GM12878 (cell line): ENCODE data around the gene NUP93. TPM values are rescaled to one million over a fixed set of nuclear protein-coding genes. Genes with fewer than 3 reads are reported as not detected.

Source experiments
- ATAC-seq: fragments of 200-7000 bp; cut with Tn5 transposase; 3 replicates; pipeline ENCODE4 v1.9.1; 2020; ENCODE audit warnings: mild to moderate bottlenecking, moderate library complexity
- BruUV-seq: library from RNA; stranded (reverse); fragments of 400-500 nt; replicated peaks from 2 replicates; lab custom pipeline; 2021; lab: Mats Ljungman, UMichigan
- CTCF ChIA-PET: fragments of 300-600 bp; sonication (Branson Sonifier 250); formaldehyde crosslinking; extraction: SDS; loops from one replicate; lab custom pipeline; 2021; ENCODE audit warnings: inconsistent platforms; lab: Yijun Ruan, JAX
- POLR2A ChIA-PET: fragments of 350-600 bp; formaldehyde crosslinking; extraction: SDS; loops from one replicate; lab custom pipeline; 2021; ENCODE audit warnings: inconsistent platforms; lab: Charles Lee
- RAD21 ChIA-PET: fragments of 300-600 bp; sonication (Branson Sonifier 250); formaldehyde crosslinking; loops from one replicate; lab custom pipeline; 2023; ENCODE audit warnings: antibody characterized with exemption; ENCODE audit not compliant: unreplicated experiment; lab: Charles Lee
- SMC1A ChIA-PET: fragments of 300-600 bp; sonication (Branson Sonifier 250); formaldehyde crosslinking; loops from one replicate; lab custom pipeline; 2023; ENCODE audit not compliant: unreplicated experiment, uncharacterized antibody; lab: Charles Lee
- DNase-seq: peaks from one replicate; pipeline ENCODE4 v3.0.0-alpha.2; 2011; ENCODE audit warnings: low read depth, low spot score
- FAIRE-seq: peaks from 3 replicates; lab custom pipeline; 2011; peaks lifted over from hg19 to GRCh38; lab: Jason Lieb, UNC
- H2AFZ ChIP-seq: 2 replicates; pipeline ENCODE4 v1.6.0; 2011; ENCODE audit warnings: low read depth, low read length, control low read depth; ENCODE audit not compliant: control insufficient read depth
- H3K27ac ChIP-seq: 2 replicates; pipeline ENCODE4 v1.5.1; 2011; ENCODE audit warnings: control low read depth; ENCODE audit not compliant: control insufficient read depth, insufficient read depth
- H3K27me3 ChIP-seq, 2 experiments: replicated peaks in 1 of 2; 2 replicates each; pipeline versions ENCODE4 v1.6.0 to v1.6.1; 2011; ENCODE audit warnings: low read length in 1 of 2; ENCODE audit not compliant: control insufficient read depth in 2 of 2, insufficient read depth in 2 of 2
- H3K36me3 ChIP-seq, 2 experiments: 2 replicates each; pipeline ENCODE4 v1.5.1; 2011; ENCODE audit warnings: low read length in 1 of 2; ENCODE audit not compliant: control insufficient read depth in 2 of 2, insufficient read depth in 2 of 2
- H3K4me1 ChIP-seq: 2 replicates; pipeline ENCODE4 v1.6.1; 2011; ENCODE audit warnings: mild to moderate bottlenecking, low read length, moderate library complexity, mixed read lengths; ENCODE audit not compliant: control insufficient read depth, insufficient read depth
- H3K4me2 ChIP-seq: 2 replicates; pipeline ENCODE4 v1.6.0; 2011; ENCODE audit warnings: control low read depth; ENCODE audit not compliant: control insufficient read depth, insufficient read depth
- H3K4me3 ChIP-seq: fragments of 200-600 bp; sonication (generic); 2 replicates; pipeline ENCODE4 v1.5.1; 2016
- H3K79me2 ChIP-seq: 2 replicates; pipeline ENCODE4 v1.6.0; 2011; ENCODE audit warnings: low read length; ENCODE audit not compliant: control insufficient read depth, insufficient read depth
- H3K9ac ChIP-seq: 2 replicates; pipeline ENCODE4 v1.8.0; 2011; ENCODE audit warnings: low read length, control low read depth, mixed read lengths; ENCODE audit not compliant: control insufficient read depth, insufficient read depth
- H3K9me3 ChIP-seq: replicated peaks from 3 replicates; pipeline ENCODE4 v1.5.1; 2011; ENCODE audit warnings: mild to moderate bottlenecking, low read length; ENCODE audit not compliant: control insufficient read depth, insufficient read depth
- H4K20me1 ChIP-seq: 2 replicates; pipeline ENCODE4 v1.6.0; 2011; ENCODE audit not compliant: control insufficient read depth, insufficient read depth
- BHLHE40 ChIP-seq, 2 experiments: fragments of 450-650 bp in 1 of 2; IDR thresholded peaks; 2 replicates each; pipeline ENCODE4 v1.6.1; 2011 to 2017; ENCODE audit warnings: low read depth in 2 of 2, borderline replicate concordance in 1 of 2, improper control_type of control experiment in 1 of 2, low read length in 1 of 2, mild to moderate bottlenecking in 1 of 2
- CBX3 ChIP-seq: fragments of 200-600 bp; sonication (generic); IDR thresholded peaks from 2 replicates; pipeline ENCODE4 v1.6.1; 2016; ENCODE audit warnings: low read depth, borderline replicate concordance
- CBX5 ChIP-seq: sonication (generic); IDR thresholded peaks from 2 replicates; pipeline ENCODE4 v1.6.1; 2016; ENCODE audit warnings: low read depth, moderate library complexity, mild to moderate bottlenecking, inconsistent platforms
- CREB1 ChIP-seq: IDR thresholded peaks from 2 replicates; pipeline ENCODE4 v1.6.1; 2012; ENCODE audit warnings: low read depth, mild to moderate bottlenecking, inconsistent platforms
- IRF4 ChIP-seq: IDR thresholded peaks from 2 replicates; pipeline ENCODE4 v1.6.1; 2011; ENCODE audit warnings: low read depth, low read length
- IRF5 ChIP-seq: fragments of 450-650 bp; IDR thresholded peaks from 2 replicates; pipeline ENCODE4 v1.6.1; 2017; ENCODE audit warnings: borderline replicate concordance
- JUND ChIP-seq: IDR thresholded peaks from 2 replicates; pipeline ENCODE4 v1.6.1; 2012; ENCODE audit warnings: low read depth, mild to moderate bottlenecking, low read length, improper control_type of control experiment, moderate library complexity
- LARP7 ChIP-seq: fragments of 450-650 bp; IDR thresholded peaks from 2 replicates; pipeline ENCODE4 v1.6.1; 2017; ENCODE audit warnings: mild to moderate bottlenecking
- NFYA ChIP-seq: IDR thresholded peaks from 2 replicates; pipeline ENCODE4 v1.6.1; 2011; ENCODE audit warnings: low read depth, mild to moderate bottlenecking, low read length, improper control_type of control experiment, borderline replicate concordance
- NR2F1 ChIP-seq: fragments of 450-650 bp; conservative IDR thresholded peaks from 2 replicates; pipeline ENCODE4 v1.6.1; 2017; ENCODE audit warnings: mild to moderate bottlenecking
- NRF1 ChIP-seq: conservative IDR thresholded peaks from 2 replicates; pipeline ENCODE4 v1.6.1; 2011; ENCODE audit warnings: mild to moderate bottlenecking, low read depth, low read length, improper control_type of control experiment
- PML ChIP-seq: IDR thresholded peaks from 2 replicates; pipeline ENCODE4 v1.6.1; 2012; ENCODE audit warnings: low read length, inconsistent platforms
- POLR2AphosphoS2 ChIP-seq: IDR thresholded peaks from 2 replicates; pipeline ENCODE4 v1.6.1; 2011; ENCODE audit warnings: low read depth, mild to moderate bottlenecking, low read length, improper control_type of control experiment, moderate library complexity
- TARDBP ChIP-seq: IDR thresholded peaks from 2 replicates; pipeline ENCODE4 v1.6.1; 2016; ENCODE audit warnings: borderline replicate concordance
- WGBS: methylation state at CpG from one replicate; pipeline ENCODE4 v1.1.6; 2016; ENCODE audit warnings: low lambda C conversion rate; ENCODE audit not compliant: insufficient replicate concordance, insufficient coverage; ENCODE audit errors: missing lambda C conversion rate; 5-methylcytosine and 5-hydroxymethylcytosine counted together
- in situ Hi-C: fragments of 300-500 bp; cut with MboI; formaldehyde crosslinking; loops from 9 replicates; pipeline ENCODE4 v1.14.3; 2018; ENCODE audit warnings: mixed read lengths
- intact Hi-C: fragments of 100-400 bp; cut with micrococcal nuclease; formaldehyde crosslinking; loops from one replicate; pipeline ENCODE4 v1.14.2; 2022; ENCODE audit not compliant: unreplicated experiment
- polyA plus RNA-seq, 11 experiments: library from polyadenylated mRNA; depleted of rRNA in 4 of 11; unstranded in 6 of 11; stranded (reverse) in 5 of 11; fragments of >200 nt; fragmentation: Nextera tagmentation in 4 of 11; fragmentation: Illumina TruSeq in 1 of 11; extraction: Ambion mirVana in 4 of 11; extraction: Trizol in 1 of 11; gene quantifications; 1 replicate in 1 of 11; 2 replicates in 10 of 11; pipeline versions ENCODE4 v1.2.1 to v1.2.3, GENCODE V29; 2011 to 2016; ENCODE audit warnings: inconsistent platforms in 2 of 11, missing spikeins in 2 of 11, low read depth in 1 of 11
- total RNA-seq, 4 experiments: library from RNA; depleted of rRNA in 3 of 4; stranded (reverse); fragments of >200 nt in 3 of 4; fragmentation: Illumina TruSeq in 1 of 4; extraction: Trizol in 1 of 4; gene quantifications; 2 replicates each; pipeline versions ENCODE4 v1.2.1 to v1.2.3, GENCODE V29; 2013 to 2021
- TF ChIP-seq, protein P1 (sequence below): fragments of 450-650 bp; IDR thresholded peaks from 2 replicates; pipeline ENCODE4 v1.6.1; 2018; ENCODE audit warnings: mild to moderate bottlenecking, low read depth, moderate library complexity; ENCODE audit not compliant: partially characterized antibody
- TF ChIP-seq, protein P2 (sequence below): fragments of 450-650 bp; formaldehyde crosslinking; IDR thresholded peaks from 2 replicates; pipeline ENCODE4 v1.5.0; 2022; ENCODE audit warnings: mild to moderate bottlenecking, missing genetic modification characterization

The NUP93 gene
- total and polyA plus RNA-seq, 10 of the 15 experiments (the other 5 are each of a cell fraction or from before 2014, with no cell fraction given): 82.2 to 175 (median 101) TPM

DNA sequence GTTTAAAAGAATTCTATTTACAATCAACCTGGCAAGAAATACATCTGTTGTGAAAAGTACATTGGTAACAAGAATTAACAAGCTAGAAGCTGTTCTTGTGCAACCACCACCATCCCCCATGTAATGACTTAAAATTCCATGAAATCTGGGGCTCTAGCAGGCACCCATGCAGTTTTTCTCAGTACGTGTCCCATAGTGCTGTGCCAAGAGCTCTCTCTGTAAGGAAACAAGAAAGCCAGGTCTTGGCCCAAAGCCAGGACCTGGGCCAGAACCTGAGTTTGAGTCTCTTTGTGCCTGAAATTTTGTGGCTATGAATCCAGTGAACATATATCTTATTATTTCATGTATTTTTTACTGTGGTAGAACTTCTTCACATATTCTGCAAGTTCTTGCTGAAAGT is 46.6 kb downstream of the NUP93 start:
- POLR2A ChIA-PET: interaction anchor here (0.6 to 1.1 kb wide), 2 partner anchors 16 to 356 kb away, joined by 3 to 4 read pairs; no protein-coding TSS in a partner anchor

More for the DNA sequence above, 46.6 kb downstream of the NUP93 start:
- no peak overlapping the region for H3K4me2 ChIP-seq
- no peaks in the 10 kb centered on the region; a peak in 2 of 4 replicates for H3K36me3 ChIP-seq
- H2AFZ ChIP-seq: no peak overlapping the region
- H3K27ac ChIP-seq: no peak overlapping the region
- peaks cover 2% of the 10 kb centered on the region; the same call in 1 of the 2 replicates for H3K79me2 ChIP-seq
- intact Hi-C loops: no loop called here
- H3K4me1 ChIP-seq: peaks cover 6% of the 10 kb centered on the region
- DNase-seq (no peak), ATAC-seq (no peak), FAIRE-seq (no peak)
- no peak overlapping the region for H3K9ac ChIP-seq
- TF ChIP-seq LARP7 (no peak), IRF5 (no peak), TARDBP (no peak), JUND (no peak), BHLHE40 (IDR thresholded peaks at IDR 0.05; ENCODE audit: borderline replicate concordance in 1 of 2, low read depth in 2 of 2, low read length in 1 of 2) (no peak), NFYA (no peak), POLR2AphosphoS2 (no peak), CBX5 (no peak), IRF4 (no peak), NRF1 (no peak), NR2F1 (no peak), CREB1 (no peak), PML (no peak), CBX3 (no peak)
- TF ChIP-seq, protein P1, sequence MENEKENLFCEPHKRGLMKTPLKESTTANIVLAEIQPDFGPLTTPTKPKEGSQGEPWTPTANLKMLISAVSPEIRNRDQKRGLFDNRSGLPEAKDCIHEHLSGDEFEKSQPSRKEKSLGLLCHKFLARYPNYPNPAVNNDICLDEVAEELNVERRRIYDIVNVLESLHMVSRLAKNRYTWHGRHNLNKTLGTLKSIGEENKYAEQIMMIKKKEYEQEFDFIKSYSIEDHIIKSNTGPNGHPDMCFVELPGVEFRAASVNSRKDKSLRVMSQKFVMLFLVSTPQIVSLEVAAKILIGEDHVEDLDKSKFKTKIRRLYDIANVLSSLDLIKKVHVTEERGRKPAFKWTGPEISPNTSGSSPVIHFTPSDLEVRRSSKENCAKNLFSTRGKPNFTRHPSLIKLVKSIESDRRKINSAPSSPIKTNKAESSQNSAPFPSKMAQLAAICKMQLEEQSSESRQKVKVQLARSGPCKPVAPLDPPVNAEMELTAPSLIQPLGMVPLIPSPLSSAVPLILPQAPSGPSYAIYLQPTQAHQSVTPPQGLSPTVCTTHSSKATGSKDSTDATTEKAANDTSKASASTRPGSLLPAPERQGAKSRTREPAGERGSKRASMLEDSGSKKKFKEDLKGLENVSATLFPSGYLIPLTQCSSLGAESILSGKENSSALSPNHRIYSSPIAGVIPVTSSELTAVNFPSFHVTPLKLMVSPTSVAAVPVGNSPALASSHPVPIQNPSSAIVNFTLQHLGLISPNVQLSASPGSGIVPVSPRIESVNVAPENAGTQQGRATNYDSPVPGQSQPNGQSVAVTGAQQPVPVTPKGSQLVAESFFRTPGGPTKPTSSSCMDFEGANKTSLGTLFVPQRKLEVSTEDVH: no peak
- TF ChIP-seq, protein P2, sequence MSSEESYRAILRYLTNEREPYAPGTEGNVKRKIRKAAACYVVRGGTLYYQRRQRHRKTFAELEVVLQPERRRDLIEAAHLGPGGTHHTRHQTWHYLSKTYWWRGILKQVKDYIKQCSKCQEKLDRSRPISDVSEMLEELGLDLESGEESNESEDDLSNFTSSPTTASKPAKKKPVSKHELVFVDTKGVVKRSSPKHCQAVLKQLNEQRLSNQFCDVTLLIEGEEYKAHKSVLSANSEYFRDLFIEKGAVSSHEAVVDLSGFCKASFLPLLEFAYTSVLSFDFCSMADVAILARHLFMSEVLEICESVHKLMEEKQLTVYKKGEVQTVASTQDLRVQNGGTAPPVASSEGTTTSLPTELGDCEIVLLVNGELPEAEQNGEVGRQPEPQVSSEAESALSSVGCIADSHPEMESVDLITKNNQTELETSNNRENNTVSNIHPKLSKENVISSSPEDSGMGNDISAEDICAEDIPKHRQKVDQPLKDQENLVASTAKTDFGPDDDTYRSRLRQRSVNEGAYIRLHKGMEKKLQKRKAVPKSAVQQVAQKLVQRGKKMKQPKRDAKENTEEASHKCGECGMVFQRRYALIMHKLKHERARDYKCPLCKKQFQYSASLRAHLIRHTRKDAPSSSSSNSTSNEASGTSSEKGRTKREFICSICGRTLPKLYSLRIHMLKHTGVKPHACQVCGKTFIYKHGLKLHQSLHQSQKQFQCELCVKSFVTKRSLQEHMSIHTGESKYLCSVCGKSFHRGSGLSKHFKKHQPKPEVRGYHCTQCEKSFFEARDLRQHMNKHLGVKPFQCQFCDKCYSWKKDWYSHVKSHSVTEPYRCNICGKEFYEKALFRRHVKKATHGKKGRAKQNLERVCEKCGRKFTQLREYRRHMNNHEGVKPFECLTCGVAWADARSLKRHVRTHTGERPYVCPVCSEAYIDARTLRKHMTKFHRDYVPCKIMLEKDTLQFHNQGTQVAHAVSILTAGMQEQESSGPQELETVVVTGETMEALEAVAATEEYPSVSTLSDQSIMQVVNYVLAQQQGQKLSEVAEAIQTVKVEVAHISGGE (CRISPR knock-in tag): no peak
- no peaks in the 10 kb centered on the region for H4K20me1 ChIP-seq
- no TSS peak for BruUV-seq
- ChIA-PET SMC1A (interaction anchor here (1.2 to 1.8 kb wide), 2 partner anchors 9 to 12 kb away, joined by 4 to 5 read pairs; no protein-coding TSS in a partner anchor), RAD21 (no interaction called here), CTCF (interaction anchor here (1.0 kb wide), 1 partner anchor 17 kb away, joined by 4 read pairs; no protein-coding TSS in a partner anchor)
- no peaks in the 10 kb centered on the region for H3K27me3 ChIP-seq
- no peak overlapping the region for H3K4me3 ChIP-seq
- in situ Hi-C loops: no loop called here
- WGBS: 100% methylated on average over 1 of the region's 1 CpG
- no peaks in the 10 kb centered on the region for H3K9me3 ChIP-seq
